Mammary microvascular endothelial cell (primary cell): ENCODE results near the gene ZDHHC19. TPM values are rescaled to one million over a fixed set of nuclear protein-coding genes. Genes with fewer than 3 reads are reported as not detected.

Experiments used
- total RNA-seq: library from RNA; depleted of rRNA; stranded (reverse); fragments of >200 nt; gene quantifications from 2 replicates; pipeline ENCODE4 v1.2.3, GENCODE V29; 2015

The ZDHHC19 gene
- not detected in 2 replicates for total RNA-seq

GRCh38 chr3:196210673-196211556, at the start of gene ZDHHC19:
ZDHHC19 (minus strand) TSS chr3:196211400; CDS start chr3:196211315, 85 bp downstream.

GRCh38 chr3:196216089-196216564, 4.9 kb upstream of the ZDHHC19 start, which contains the start of gene SLC51A:
SLC51A (plus strand) TSS chr3:196216534; CDS start chr3:196216713, 179 bp downstream.

Other genes with a start within 250 kb of the ZDHHC19 start
- gene TFRC, start 129.3 kb downstream of the ZDHHC19 start, total RNA-seq = 121 and 126 TPM in 2 replicates
- gene SLC51A, start 5.1 kb upstream of the ZDHHC19 start, total RNA-seq = not detected in 2 replicates
- 80.4 and 82.6 TPM in 2 replicates for gene PCYT1A, start 76.3 kb upstream of the ZDHHC19 start, total RNA-seq
- 13.6 and 20.1 TPM in 2 replicates for gene DYNLT2B, start 106.8 kb upstream of the ZDHHC19 start, total RNA-seq
- gene TM4SF19, start 127.0 kb upstream of the ZDHHC19 start, total RNA-seq = 0.34 and 0.87 TPM in 2 replicates
- gene UBXN7, start 221.0 kb upstream of the ZDHHC19 start, total RNA-seq = 5.9 and 7.0 TPM in 2 replicates